NCI-H187 treated with DMSO at 0.1 percent for 48 hours (cell line): ENCODE results near the gene CAPNS2.
"Not testable (repeated sequence)": the region's sequence is repeated elsewhere in the genome, so short reads cannot be mapped to it uniquely, and the experiment has no call there.

Source experiments
- DNase-seq: peaks from one replicate; lab custom pipeline; 2025; lab: John Stamatoyannopoulos, UW

The CAPNS2 gene

DNA sequence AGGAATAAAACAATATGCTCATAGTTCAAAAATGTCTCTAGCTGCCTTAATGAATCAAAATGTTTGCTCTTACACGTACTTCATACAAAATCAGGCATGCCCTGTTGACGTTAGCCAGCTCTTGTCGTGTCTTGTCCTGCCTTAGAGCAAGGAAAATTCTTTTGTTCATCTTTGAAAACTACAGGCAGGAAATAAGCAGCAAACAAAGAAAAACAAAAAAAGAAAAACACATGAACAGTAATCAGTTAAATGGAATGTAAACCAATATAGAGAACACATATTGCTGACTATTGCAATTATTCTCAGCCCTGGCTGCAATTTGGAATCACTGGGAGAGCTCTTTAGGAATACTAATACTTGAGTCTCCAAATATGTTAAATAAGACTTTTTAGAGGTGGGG, 1.7 kb downstream of the CAPNS2 start:
- DNase-seq: no peak

GRCh38 chr16:55569025-55569424, 2.5 kb downstream of the CAPNS2 start:
- DNase-seq: no peak

DNA sequence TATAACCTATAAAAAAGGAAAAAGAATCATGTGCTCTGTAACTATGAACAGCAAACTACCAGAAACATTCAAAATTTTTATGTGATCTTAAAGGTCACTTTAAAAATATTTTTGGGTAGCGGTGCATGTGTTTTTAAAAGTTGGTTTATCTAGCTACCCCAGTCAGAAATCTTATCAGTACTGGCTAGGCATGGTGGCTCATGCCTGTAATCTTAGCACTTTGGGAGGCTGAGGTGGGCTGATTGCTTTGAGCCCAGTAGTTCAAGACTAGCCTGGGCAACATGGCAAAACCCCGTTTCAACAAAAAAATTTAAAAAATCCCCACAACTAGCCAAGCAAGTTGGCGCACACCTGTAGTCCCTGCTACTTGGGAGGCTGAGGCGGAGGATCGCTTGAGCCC, 3.7 kb downstream of the CAPNS2 start:
- no peak for DNase-seq

DNA sequence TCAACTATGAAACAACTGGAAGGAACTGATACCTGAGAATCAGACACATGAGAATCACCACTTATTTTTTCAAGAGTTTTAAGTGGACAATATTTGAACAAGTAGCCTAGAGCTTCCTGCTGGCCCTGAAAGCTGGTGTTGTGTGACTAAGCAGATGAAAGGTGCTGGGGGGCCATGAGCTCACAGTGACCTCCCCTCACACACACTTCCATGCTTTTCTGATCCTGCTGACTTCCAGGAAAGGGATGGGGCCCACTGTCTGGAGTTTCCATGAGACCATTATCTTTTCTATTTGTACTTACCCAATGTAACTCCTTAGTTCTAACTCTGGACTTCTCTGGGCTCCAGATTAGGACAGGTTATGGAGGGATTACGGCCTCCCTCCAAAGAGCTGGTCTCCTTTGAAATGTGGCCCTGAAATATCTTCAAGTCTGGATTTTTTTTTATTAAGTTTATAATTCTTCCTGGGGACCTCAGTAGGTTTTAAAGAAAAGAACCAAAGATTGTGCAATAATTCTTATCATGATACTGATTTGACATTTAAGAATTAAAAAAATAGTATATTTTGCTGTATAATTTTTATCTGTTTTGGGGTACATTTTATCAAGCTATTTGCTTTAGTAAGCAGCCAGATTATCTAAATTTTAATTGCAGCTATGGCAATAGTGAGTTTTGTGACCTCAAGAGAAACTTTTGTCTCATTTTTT, 4.9 kb downstream of the CAPNS2 start:
- no peak for DNase-seq

- no peak for DNase-seq
Observed at GRCh38 chr16:55572439-55572838, 6.0 kb downstream of the CAPNS2 start.

DNA sequence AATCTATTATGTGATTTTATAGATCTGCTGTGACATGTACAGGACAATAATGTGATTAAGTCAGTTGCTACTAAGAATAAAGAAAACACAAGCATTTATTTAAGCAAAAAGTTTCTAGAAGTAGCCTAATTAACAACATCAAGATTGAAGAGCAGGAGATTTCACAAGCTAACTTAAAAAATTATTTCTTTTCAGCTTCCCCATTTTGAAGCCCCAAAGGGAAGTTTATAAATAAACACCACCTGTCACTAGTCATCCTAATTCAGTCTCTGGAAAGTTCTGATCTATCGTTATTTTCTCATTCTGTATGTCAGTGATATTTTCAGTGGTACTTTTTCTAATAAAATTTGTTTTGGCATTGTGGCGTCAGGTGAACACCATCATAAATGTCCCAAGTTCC, 8.3 kb downstream of the CAPNS2 start:
- no peak for DNase-seq

DNA sequence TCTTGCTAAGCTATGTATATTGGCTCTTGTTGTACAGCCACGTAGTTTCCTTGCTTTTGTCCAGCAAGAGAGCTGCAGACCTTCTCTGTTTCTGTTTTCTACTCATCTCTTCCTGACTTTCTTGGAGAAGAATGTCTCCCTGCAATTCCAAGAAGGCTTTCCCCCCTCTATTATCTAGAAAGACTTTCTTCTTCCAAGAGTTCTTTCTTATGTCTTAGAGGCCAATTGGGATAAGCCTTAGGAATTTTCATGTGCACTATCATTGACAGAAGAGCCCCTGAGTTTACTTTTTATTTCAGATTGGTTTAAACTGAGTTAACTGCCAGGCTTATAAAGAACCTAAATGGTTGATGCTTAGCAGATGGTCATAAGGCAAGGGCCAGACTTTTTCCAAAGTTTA, 9.0 kb downstream of the CAPNS2 start:
- no peak for DNase-seq

DNA sequence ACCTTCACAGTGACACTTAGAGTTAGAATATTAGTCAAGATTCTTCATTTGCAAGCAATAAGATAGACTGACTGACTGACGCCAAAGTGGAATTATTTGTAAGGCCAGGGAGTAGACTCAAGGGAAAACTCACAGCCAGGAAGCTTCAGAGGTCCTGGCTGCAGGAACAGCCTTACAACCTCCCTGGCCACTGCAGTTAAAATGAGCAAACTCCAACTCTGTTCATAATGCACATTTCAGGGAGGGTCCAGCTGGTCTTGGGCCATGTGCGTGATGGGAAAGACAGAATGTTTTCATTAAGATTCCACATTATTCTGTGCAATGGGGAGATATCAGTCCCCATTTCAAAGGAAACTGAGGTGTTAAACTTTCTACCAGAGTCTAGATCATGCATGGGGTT, 9.9 kb downstream of the CAPNS2 start:
- DNase-seq: no peak

GRCh38 chr16:55577887-55578286, 11.4 kb downstream of the CAPNS2 start:
- no peak for DNase-seq

- DNase-seq: no peak
Observed at GRCh38 chr16:55585631-55586030, 19.1 kb downstream of the CAPNS2 start.

GRCh38 chr16:55588799-55589198, 22.3 kb downstream of the CAPNS2 start:
- no peak for DNase-seq

DNA sequence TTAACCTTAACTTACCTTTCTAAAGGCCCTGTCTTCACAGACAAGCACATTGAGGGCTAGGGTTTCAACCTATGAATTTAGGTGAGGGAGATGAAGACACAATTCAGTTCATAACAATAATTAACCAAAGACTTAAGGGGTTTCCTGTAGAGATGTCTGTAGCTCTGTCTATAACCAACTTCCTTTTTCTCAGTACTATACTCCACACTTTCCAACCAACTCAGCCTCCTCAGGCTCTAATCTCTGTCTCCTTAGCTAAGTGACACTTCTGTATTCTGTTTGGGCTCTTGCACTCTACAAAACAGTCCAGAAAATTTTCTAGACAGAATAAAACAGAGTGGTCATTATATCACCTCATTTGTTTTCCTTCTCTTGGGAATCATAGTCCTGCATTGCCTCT, 25.8 kb downstream of the CAPNS2 start:
- no peak for DNase-seq

GRCh38 chr16:55597928-55598327, 31.4 kb downstream of the CAPNS2 start:
- DNase-seq: no peak

DNA sequence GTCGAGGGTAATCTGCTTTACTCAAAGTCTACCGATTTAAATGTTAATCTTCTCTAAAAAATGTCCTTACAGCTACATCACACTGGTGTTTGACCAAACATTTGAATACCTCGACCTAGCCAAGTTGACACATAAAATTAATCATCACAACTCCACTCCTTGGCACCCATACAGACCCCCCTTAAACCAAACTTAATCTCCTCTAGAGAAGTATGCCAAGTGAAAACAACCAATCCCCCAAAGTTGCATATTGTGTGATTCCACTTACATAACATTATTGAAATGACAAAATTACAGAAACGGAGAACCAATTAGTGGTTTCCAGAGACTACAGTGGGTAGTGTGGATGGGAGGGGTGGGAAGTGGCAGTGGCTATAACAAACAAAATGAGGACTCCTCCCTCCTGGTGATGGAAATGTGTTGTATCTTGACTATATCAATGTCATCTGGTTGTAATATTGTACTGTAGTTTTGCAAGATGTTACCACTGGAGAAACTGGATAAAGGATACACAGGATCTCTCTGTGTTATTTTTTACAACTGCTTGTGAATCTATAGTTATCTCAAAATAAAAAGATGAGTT, 39.4 kb downstream of the CAPNS2 start:
- no peak for DNase-seq

DNA sequence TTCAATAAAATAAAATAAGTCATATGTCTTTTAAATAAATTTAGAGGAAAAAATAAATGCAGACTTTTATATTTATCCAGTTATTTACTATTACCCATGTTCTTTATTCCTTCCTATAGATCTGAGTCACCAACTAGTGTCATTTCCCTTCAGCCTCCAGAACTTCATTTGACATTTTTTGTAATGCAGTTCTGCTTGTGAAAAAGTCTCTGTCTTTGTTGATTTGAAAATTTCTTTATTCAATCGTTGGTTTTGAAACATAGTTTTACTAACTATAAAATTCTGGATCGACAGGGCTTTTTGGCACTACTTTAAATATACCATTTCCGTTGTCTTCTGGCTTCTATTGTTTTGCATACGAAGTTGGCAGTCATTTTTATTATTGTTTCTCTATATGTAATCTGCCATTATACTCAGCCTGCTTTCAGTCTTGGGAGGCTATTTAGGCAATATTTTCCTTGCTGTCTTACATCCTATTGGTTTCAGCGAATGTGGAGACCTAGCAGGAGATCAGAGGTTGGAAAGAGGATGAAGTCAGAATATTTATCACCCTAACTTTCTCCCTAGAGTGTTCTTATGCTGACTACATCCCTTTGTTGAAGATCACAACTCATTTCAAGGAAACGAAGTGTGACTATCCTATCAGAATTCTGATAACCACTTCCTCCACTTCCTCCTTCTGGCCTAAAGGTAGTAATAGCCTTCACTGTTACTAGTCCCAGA, 47.3 kb downstream of the CAPNS2 start:
- DNase-seq: no peak

DNA sequence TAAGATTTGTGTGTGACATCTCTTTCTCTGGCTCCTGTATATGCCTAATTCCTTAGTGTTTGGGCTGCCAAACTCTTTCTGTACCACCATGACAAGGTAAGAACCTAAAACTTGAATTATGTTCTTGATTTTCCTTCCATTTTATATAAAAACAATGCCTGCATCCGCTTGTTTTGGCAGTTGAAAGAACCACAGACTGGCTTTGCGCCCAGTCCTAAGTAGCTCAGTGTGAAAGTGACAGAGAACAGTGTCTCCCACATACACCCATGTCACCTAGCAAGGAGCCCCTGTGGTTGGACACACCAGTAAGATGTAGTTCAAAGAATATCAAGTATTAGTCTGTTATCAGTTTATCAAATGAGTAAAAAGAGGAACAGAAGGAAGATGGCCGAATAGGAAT, 48.6 kb downstream of the CAPNS2 start:
- DNase-seq: no peak

DNA sequence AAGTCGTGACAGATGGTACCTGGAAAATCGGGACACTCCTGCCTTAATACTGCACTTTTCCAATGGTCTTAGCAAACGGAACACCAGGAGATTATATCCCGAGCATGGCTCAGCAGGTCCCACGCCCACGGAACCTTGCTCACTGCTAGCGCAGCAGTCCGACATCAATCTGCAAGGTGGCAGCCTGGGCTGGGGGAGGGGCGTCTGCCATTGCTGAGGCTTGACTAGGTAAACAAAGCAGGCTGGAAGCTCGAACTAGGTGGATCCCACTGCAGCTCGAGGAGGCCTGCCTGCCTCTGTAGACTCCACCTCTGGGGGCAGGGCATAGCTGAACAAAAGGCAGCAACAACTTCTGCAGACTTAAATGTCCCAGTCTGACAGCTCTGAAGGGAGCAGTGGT, 49.2 kb downstream of the CAPNS2 start:
- not testable (repeated sequence) for DNase-seq
